ENCODE results near the gene PXDN. TPM values are rescaled to one million over a fixed set of nuclear protein-coding genes. Genes with fewer than 3 reads are reported as not detected.

PXDN gene
- total and polyA plus RNA-seq, 9 of the 15 experiments (the other 6 are each of a cell fraction or from before 2014, with no cell fraction given) = 0.49 TPM; not detected in 8

GRCh38 chr2:1739322-1739957 is 4.9 kb downstream of the PXDN start:
- Histone ChIP-seq H4K20me1 (replicated peaks; ENCODE audit: control insufficient read depth, insufficient read depth, low read length) (no peaks in the 10 kb centered on the region), H3K79me2 (ENCODE audit: control insufficient read depth, insufficient read depth, low read length) (no peaks in the 10 kb centered on the region), H3K4me2 (ENCODE audit: insufficient read depth, low read length) (no peak overlapping the region), H3K9me3 (replicated peaks; ENCODE audit: control insufficient read depth, insufficient read depth, low read depth, low read length) (no peaks in the 10 kb centered on the region), H3K9me1 (ENCODE audit: control insufficient read depth, insufficient read depth, low read length) (no peaks in the 10 kb centered on the region), H2AFZ (ENCODE audit: low read depth, low read length) (no peak overlapping the region), H3K4me3 (no peak overlapping the region), H3K9ac (ENCODE audit: insufficient read depth in 1 of 2, low read depth in 2 of 2, low read length in 2 of 2) (no peak overlapping the region), H3K4me1 (replicated peaks in 1 of 2; ENCODE audit: control insufficient read depth in 2 of 2, insufficient read depth in 2 of 2, low read length in 2 of 2) (no peaks in the 10 kb centered on the region), H3K27me3 (ENCODE audit: control insufficient read depth in 2 of 2, insufficient read depth in 2 of 2, low read length in 2 of 2) (peaks cover 0 to 15% of the 10 kb centered on the region in 2 experiments; a peak in 2 of 5 replicates), H3K36me3 (ENCODE audit: control insufficient read depth, insufficient read depth, low read length) (no peaks in the 10 kb centered on the region), H3K27ac (ENCODE audit: extremely low read depth, low read depth, low read length) (no peak overlapping the region)
- no peak for FAIRE-seq
- in situ Hi-C loops (cut with MboI) = no loop called here
- CTCF ChIA-PET (ENCODE audit: low intra/inter-chr PET ratio) = no interaction called here
- no peak for ATAC-seq
- POLR2A ChIA-PET = interaction anchor here (0.6 to 0.7 kb wide), 2 partner anchors 10 to 61 kb away, joined by 3 read pairs; no protein-coding TSS in a partner anchor
- BruUV-seq (replicated peaks) = no TSS peak
- intact Hi-C loops (cut with micrococcal nuclease) = no loop called here
- DNase-seq (ENCODE audit: extremely low read depth in 1 of 4, low spot score in 3 of 4) = no peak
- 1% methylated on average over 9 of the region's 9 CpGs for WGBS (ENCODE audit: insufficient coverage, low coverage, missing lambda C conversion rate)
- TF ChIP-seq ZNF140 (CRISPR knock-in tag; IDR thresholded peaks at IDR 0.05) (no peak), JUNB (CRISPR knock-in tag; conservative IDR thresholded peaks at IDR 0.05) (no peak), FOXJ3 (CRISPR knock-in tag; IDR thresholded peaks at IDR 0.05) (no peak), ZNF143 (CRISPR knock-in tag; IDR thresholded peaks at IDR 0.05) (no peak), ZNF584 (CRISPR knock-in tag; IDR thresholded peaks at IDR 0.05; ENCODE audit: low read depth) (no peak), ATF4 (CRISPR knock-in tag; IDR thresholded peaks at IDR 0.05) (no peak), NBN (IDR thresholded peaks at IDR 0.05; ENCODE audit: low read depth) (no peak), ZNF398 (CRISPR knock-in tag; IDR thresholded peaks at IDR 0.05) (no peak), TOE1 (IDR thresholded peaks at IDR 0.05; ENCODE audit: borderline replicate concordance) (no peak), TOE1 (CRISPR knock-in tag; IDR thresholded peaks at IDR 0.05; ENCODE audit: borderline replicate concordance, low read depth) (no peak), TEAD2 (tag; IDR thresholded peaks at IDR 0.05) (no peak), PRPF4 (IDR thresholded peaks at IDR 0.05; ENCODE audit: insufficient read depth, low read depth, low read length, poor library complexity, severe bottlenecking) (no peak), PKNOX1 (IDR thresholded peaks at IDR 0.05) (no peak)
- TF ChIP-seq, protein P1, sequence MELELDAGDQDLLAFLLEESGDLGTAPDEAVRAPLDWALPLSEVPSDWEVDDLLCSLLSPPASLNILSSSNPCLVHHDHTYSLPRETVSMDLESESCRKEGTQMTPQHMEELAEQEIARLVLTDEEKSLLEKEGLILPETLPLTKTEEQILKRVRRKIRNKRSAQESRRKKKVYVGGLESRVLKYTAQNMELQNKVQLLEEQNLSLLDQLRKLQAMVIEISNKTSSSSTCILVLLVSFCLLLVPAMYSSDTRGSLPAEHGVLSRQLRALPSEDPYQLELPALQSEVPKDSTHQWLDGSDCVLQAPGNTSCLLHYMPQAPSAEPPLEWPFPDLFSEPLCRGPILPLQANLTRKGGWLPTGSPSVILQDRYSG (tag; conservative IDR thresholded peaks at IDR 0.05; ENCODE audit: low read depth) = no peak
- TF ChIP-seq, protein P2, sequence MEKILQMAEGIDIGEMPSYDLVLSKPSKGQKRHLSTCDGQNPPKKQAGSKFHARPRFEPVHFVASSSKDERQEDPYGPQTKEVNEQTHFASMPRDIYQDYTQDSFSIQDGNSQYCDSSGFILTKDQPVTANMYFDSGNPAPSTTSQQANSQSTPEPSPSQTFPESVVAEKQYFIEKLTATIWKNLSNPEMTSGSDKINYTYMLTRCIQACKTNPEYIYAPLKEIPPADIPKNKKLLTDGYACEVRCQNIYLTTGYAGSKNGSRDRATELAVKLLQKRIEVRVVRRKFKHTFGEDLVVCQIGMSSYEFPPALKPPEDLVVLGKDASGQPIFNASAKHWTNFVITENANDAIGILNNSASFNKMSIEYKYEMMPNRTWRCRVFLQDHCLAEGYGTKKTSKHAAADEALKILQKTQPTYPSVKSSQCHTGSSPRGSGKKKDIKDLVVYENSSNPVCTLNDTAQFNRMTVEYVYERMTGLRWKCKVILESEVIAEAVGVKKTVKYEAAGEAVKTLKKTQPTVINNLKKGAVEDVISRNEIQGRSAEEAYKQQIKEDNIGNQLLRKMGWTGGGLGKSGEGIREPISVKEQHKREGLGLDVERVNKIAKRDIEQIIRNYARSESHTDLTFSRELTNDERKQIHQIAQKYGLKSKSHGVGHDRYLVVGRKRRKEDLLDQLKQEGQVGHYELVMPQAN (IDR thresholded peaks at IDR 0.05; ENCODE audit: borderline replicate concordance) = no peak

Data from K562 (cell line).